Neutrophil (primary cell): ENCODE measurements around the gene ADA.
A peak's percentile ranks its signal among the peaks of the same experiment; 100 is the strongest.
"Not testable (repeated sequence)": the region's sequence is repeated elsewhere in the genome, so short reads cannot be mapped to it uniquely, and the experiment has no call there.

ENCODE experiments used
- H3K27ac ChIP-seq: fragments of 200-600 bp; sonication (generic); 2 replicates; pipeline ENCODE4 v1.5.1; 2016; ENCODE audit warnings: mild to moderate bottlenecking, moderate library complexity
- H3K27me3 ChIP-seq: fragments of 200-600 bp; sonication (generic); 2 replicates; pipeline ENCODE4 v1.6.0; 2016; ENCODE audit warnings: mild to moderate bottlenecking
- H3K36me3 ChIP-seq: fragments of 200-600 bp; sonication (generic); 2 replicates; pipeline ENCODE4 v1.5.1; 2017
- H3K4me1 ChIP-seq, 2 experiments: fragments of 200-600 bp in 1 of 2; sonication (generic) in 1 of 2; 1 replicate in 1 of 2; 2 replicates in 1 of 2; pipeline versions ENCODE4 v1.5.1 to v1.6.1; 2013 to 2016; ENCODE audit warnings: low read depth in 1 of 2, low read length in 1 of 2, mild to moderate bottlenecking in 1 of 2, moderate library complexity in 1 of 2; ENCODE audit not compliant: control insufficient read depth in 1 of 2, insufficient read depth in 1 of 2
- H3K4me3 ChIP-seq, 2 experiments: fragments of 200-600 bp in 1 of 2; sonication (generic) in 1 of 2; 1 replicate in 1 of 2; 2 replicates in 1 of 2; pipeline ENCODE4 v1.5.1; 2013 to 2016; ENCODE audit warnings: low read depth in 1 of 2, low read length in 1 of 2, mild to moderate bottlenecking in 1 of 2, moderate library complexity in 1 of 2
- H3K9me3 ChIP-seq: fragments of 200-600 bp; sonication (generic); 2 replicates; pipeline ENCODE4 v1.5.1; 2016
- TF ChIP-seq, protein P1 (sequence below): fragments of 200-600 bp; sonication (generic); IDR thresholded peaks from 2 replicates; pipeline ENCODE4 v1.5.1; 2016; ENCODE audit warnings: antibody characterized with exemption

The ADA gene

DNA sequence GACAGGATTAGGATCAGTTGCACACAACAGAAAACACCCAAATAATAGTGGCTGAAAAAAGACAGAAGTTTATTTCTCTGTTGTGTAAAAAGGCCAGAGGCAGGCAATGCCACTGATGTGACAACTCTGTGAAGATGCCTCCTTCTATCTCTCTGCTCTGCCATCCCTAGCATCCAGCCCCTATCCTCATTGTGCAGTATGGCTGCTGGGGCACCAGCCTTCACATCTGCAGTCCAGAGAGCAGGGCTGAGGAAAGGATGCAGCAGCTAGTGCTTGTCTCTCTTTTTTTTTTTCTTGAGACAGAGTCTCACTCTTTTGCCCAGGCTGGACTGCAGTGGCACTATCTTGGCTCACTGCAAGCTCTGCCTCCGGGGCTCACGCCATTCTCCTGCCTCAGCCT lies 6.4 kb upstream of the ADA start:
- Histone ChIP-seq H3K4me3 (no peak overlapping the region), H3K27ac (no peak overlapping the region), H3K27me3 (peaks cover 4% of the 10 kb centered on the region), H3K4me1 (no peaks in the 10 kb centered on the region), H3K36me3 (no peaks in the 10 kb centered on the region), H3K9me3 (no peaks in the 10 kb centered on the region)
- TF ChIP-seq, protein P1, sequence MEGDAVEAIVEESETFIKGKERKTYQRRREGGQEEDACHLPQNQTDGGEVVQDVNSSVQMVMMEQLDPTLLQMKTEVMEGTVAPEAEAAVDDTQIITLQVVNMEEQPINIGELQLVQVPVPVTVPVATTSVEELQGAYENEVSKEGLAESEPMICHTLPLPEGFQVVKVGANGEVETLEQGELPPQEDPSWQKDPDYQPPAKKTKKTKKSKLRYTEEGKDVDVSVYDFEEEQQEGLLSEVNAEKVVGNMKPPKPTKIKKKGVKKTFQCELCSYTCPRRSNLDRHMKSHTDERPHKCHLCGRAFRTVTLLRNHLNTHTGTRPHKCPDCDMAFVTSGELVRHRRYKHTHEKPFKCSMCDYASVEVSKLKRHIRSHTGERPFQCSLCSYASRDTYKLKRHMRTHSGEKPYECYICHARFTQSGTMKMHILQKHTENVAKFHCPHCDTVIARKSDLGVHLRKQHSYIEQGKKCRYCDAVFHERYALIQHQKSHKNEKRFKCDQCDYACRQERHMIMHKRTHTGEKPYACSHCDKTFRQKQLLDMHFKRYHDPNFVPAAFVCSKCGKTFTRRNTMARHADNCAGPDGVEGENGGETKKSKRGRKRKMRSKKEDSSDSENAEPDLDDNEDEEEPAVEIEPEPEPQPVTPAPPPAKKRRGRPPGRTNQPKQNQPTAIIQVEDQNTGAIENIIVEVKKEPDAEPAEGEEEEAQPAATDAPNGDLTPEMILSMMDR = no peak

DNA sequence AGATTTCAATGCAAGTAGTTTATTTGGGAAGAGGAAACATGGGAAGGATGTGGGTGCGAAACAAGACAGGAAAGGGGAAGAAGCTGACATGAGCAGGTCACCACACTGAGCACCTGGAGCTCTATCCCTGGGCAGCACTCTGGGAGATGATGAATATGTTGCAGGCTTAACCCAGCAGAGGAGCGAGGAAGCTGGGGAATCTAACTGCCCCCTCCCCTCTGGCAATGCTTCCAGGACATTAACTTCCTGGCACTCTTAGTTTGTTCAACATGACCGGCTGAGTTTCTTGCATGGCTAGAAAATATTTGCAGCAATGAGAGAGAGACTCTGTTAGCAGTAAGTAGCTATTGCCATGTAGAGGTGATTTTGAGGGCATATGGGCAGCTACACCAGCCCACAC lies 4.9 kb upstream of the ADA start:
- Histone ChIP-seq H3K27ac (no peak overlapping the region), H3K4me1 (peaks cover 7 to 8% of the 10 kb centered on the region in 2 experiments)
- TF ChIP-seq, protein P1 = no peak

DNA sequence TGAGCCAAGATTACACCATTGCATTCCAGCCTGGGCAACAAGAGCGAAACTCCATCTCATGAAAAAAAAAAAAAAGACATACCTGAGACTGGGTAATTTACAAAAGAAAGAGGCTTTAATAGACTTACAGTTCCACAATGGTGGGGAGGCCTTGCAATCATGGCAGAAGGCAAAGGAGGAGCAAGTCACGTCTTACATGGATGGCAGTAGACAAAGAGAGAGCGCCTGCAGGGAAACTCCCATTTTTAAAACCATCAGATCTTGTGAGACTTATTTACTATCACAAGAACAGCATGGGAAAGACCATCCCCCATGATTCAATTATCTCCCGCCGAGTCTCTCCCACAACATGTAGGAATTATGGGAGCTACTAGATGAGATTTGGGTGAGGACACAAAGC lies 2.7 kb upstream of the ADA start:
- H3K4me3 ChIP-seq, H3K27ac ChIP-seq, H3K36me3 ChIP-seq, H3K9me3 ChIP-seq: not testable (repeated sequence)
- Histone ChIP-seq H3K4me1 (peaks cover 15 to 17% of the 10 kb centered on the region in 2 experiments), H3K27me3 (peaks cover 18% of the 10 kb centered on the region)

More for the DNA sequence above, 4.9 kb upstream of the ADA start:
- no peak overlapping the region for H3K4me3 ChIP-seq
- H3K27me3 ChIP-seq = peaks cover 9% of the 10 kb centered on the region
- no peaks in the 10 kb centered on the region for H3K36me3 ChIP-seq
- no peaks in the 10 kb centered on the region for H3K9me3 ChIP-seq

DNA sequence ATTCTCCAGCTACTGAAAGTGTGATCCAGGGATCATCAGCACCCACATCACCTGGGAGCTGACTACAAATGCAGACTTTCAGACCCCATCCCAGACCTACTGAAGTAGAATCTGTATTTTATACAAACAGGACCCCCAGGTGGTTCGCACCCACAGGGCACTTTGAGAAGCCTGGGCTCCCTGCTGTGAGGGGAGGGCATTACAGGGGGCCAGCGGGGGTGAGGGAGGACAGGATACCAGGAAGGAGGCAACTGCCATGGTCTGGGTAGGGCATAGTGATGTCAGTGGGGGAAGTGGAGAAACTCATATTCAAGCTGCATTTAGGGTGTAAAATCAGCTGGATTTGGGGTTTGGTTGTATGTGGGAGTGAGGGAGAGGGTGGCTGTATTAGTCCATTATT lies 2.0 kb upstream of the ADA start:
- no peak overlapping the region for H3K4me3 ChIP-seq
- H3K27ac ChIP-seq = no peak overlapping the region
- TF ChIP-seq, protein P1 = no peak
- peaks cover 18% of the 10 kb centered on the region for H3K27me3 ChIP-seq
- no peaks in the 10 kb centered on the region for H3K36me3 ChIP-seq
- peaks cover 15 to 17% of the 10 kb centered on the region in 2 experiments for H3K4me1 ChIP-seq
- H3K9me3 ChIP-seq = no peaks in the 10 kb centered on the region

DNA sequence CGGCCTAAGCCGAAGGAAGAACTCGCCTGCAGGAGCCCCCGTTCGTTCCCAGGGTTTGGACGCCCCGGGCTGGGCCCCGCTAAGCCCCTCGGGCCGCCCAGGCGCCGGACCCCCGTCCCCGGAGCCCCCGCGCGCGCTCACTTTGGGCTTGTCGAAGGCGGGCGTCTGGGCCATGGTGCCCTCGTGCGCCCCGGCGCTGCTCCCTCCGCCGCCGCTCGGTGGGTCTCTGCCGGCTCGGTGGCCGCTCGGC lies 140 bp downstream of the ADA start:
- Histone ChIP-seq H3K27ac (no peak overlapping the region), H3K27me3 (peaks cover 18% of the 10 kb centered on the region), H3K36me3 (no peaks in the 10 kb centered on the region), H3K9me3 (no peaks in the 10 kb centered on the region), H3K4me3 (peak overlapping the region; percentile 59 to 83), H3K4me1 (peaks cover 17 to 22% of the 10 kb centered on the region in 2 experiments)
- TF ChIP-seq, protein P1 = no peak

DNA sequence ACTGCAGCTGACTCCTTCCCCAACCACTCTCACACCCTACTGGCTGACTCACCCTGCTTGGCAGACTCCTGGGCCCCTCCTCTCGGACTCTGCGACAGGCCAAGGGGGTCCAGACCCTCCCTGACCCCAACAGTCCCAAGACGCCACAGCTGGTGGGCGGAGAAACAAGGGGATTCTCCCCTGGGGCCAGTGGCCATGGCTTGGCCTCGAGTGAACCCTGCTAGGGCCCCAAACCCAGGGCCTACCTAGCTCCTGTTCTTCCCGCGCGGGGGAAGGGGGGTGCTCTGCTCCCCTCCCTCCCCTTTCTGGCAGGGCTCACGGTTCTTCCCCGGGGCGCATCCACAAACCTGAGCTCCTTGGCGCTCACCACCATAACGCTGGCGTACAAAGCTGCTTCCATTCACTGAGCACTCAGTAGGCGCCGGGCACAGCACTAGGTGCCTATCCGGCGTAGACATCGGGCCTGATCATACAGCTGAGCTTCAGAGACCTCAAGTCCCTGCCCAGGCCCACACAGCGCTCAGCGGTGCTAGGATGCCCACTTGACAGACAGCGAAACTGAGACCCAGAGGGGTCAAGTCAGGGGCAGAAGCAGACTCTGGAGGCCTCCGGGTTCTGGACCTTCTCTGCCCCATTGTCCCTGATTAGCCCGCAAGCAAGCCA lies 597 bp downstream of the ADA start:
- TF ChIP-seq, protein P1 = no peak

More for the DNA sequence above, 597 bp downstream of the ADA start:
- no peaks in the 10 kb centered on the region for H3K36me3 ChIP-seq
- no peak overlapping the region for H3K27ac ChIP-seq
- H3K27me3 ChIP-seq = peaks cover 18% of the 10 kb centered on the region
- no peaks in the 10 kb centered on the region for H3K9me3 ChIP-seq
- peaks cover 22 to 27% of the 10 kb centered on the region in 2 experiments for H3K4me1 ChIP-seq
- H3K4me3 ChIP-seq = peak overlapping the region; percentile 59 to 83
